Measurements from ENCODE around the gene TMEM184B.

GRCh38 chr22:38248280-38248679 is 24.5 kb downstream of the TMEM184B start:
- TF ChIP-seq EP300 (IDR thresholded peaks at IDR 0.05; ENCODE audit: low read depth) (no peak), POLR2A (IDR thresholded peaks at IDR 0.05) (no peak)
- TF ChIP-seq, protein P1, sequence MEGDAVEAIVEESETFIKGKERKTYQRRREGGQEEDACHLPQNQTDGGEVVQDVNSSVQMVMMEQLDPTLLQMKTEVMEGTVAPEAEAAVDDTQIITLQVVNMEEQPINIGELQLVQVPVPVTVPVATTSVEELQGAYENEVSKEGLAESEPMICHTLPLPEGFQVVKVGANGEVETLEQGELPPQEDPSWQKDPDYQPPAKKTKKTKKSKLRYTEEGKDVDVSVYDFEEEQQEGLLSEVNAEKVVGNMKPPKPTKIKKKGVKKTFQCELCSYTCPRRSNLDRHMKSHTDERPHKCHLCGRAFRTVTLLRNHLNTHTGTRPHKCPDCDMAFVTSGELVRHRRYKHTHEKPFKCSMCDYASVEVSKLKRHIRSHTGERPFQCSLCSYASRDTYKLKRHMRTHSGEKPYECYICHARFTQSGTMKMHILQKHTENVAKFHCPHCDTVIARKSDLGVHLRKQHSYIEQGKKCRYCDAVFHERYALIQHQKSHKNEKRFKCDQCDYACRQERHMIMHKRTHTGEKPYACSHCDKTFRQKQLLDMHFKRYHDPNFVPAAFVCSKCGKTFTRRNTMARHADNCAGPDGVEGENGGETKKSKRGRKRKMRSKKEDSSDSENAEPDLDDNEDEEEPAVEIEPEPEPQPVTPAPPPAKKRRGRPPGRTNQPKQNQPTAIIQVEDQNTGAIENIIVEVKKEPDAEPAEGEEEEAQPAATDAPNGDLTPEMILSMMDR (IDR thresholded peaks at IDR 0.05), result no peak
